Activated CD4-positive, CD25-positive, alpha-beta regulatory T cell treated with anti-CD3 and anti-CD28 coated beads, Interleukin-2, amount 50 U/mL, for 16 hours (primary cell): Measurements from ENCODE around the gene MEGF9.
"Not testable (repeated sequence)": the region's sequence is repeated elsewhere in the genome, so short reads cannot be mapped to it uniquely, and the experiment has no call there.

Experiments used
- DNase-seq: peaks from one replicate; pipeline ENCODE4 v3.0.0-alpha.2; 2020; ENCODE audit warnings: low read depth, low spot score

The MEGF9 gene

DNA sequence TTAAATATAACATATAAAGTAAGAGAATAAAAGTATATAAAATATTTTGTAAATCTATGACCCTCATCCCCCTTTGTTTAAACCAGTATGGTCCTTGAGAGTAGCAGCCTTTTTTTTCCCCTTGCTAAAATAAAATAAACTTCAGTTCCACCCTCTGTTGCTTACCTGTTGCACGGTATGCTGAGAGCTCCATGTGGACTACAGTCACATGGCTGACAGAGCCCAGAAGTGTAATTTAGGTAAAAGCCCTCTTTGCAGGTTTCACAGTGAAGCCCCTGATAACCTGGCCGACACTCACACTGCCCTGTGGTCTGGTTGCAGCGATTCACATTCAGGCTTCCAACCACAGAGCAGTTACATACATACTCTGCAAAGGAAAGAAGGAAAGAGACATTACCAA is 55.1 kb downstream of the MEGF9 start:
- DNase-seq: no peak

DNA sequence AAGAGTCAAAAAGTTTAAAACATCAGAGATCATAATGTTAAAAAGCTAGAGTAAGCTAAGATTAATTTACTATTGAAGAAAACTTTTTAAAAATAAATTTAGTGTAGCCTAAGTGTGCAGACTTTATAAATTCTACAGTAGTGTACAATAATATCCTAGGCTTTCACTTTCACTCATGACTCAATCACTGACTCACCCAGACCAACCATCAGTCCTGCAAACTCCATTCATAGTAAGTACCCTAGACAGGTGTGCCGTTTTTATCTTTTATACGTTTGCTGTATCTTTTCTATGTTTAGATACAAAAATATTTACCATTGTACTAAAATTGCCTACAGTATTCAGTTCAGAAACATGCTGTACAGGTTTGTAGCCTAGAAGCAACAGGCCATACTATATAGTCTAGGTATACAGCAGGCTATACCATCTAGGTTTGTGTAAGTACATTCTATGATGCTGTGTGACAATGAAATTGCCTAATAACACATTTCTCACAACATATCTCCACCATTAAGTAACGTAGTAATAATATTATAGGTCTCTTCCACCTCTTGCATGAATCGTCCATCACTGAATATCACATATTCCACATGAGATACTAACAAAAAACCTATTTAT is 59.2 kb downstream of the MEGF9 start:
- DNase-seq: no peak

DNA sequence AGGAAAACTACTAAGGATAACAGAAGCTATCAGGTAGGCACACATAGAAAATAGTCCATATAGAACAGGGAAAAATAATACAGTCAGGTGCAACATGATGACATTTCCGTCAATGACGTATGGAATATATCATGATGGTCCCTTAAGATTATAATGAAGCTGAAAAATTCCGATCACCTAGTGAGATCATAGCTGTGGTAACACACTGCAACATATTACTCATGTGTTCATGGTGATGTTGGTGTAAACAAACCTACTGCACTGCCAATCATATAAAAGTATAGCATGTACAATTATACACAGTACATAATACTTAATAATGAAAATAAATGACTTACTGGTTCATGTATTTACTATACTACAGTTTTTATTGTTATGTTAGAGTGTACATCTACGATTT is 60.0 kb downstream of the MEGF9 start:
- DNase-seq: no peak

DNA sequence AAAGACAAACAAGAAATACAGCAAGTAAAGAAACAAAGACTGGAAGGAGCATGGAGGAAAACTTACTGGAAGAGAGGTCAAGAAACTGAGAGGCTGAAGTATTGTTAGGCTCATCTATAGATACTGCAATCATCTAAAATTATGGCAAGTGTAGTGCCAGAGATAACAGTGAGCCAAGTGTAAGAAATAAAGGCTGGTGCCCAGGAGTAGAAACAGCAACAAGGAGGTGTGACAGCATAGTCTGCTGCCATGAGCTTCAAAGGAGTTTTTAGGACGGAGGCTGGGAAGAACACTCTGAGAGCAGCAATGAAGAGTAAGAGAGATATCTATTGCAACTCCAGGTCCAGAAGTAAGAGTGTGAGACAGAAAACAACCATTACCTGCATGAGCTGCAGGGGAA is 60.5 kb downstream of the MEGF9 start:
- no peak for DNase-seq

DNA sequence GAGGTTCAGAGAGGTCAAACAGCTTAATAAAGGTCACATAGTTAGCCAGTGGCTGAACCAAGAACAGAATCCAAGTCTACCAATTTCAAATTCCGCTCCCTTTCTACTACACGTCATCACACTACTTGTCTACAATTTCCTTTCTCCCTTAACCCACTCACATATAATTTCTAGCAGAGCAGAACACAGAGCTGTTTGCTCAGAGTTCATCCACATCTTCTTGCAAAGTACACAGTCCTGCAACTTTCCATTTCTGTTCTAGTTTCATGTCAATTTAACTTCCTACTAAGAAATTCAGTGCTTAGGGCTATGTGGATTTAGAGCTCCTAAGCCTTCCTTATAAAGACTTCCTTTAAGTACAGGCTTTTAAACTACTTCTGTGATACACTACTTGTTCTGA is 61.3 kb downstream of the MEGF9 start:
- no peak for DNase-seq

DNA sequence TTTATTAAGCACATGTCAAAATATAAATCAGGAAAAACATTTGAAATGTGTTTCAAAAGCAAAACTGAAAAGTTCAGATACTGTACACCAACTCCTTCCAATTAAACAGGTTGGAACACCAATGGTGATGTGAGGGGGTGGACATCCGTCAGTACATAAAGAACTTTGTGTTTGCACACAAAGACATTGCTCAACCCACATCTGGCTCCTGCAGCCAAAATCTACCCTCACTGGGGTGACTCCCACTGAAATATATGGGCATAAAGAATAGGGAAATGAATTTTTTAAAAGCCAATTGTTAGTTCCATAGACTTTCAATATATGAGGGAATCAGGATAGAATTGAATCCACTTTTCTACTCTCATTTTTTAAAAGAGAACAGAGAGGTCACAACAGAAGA is 63.9 kb downstream of the MEGF9 start:
- no peak for DNase-seq

DNA sequence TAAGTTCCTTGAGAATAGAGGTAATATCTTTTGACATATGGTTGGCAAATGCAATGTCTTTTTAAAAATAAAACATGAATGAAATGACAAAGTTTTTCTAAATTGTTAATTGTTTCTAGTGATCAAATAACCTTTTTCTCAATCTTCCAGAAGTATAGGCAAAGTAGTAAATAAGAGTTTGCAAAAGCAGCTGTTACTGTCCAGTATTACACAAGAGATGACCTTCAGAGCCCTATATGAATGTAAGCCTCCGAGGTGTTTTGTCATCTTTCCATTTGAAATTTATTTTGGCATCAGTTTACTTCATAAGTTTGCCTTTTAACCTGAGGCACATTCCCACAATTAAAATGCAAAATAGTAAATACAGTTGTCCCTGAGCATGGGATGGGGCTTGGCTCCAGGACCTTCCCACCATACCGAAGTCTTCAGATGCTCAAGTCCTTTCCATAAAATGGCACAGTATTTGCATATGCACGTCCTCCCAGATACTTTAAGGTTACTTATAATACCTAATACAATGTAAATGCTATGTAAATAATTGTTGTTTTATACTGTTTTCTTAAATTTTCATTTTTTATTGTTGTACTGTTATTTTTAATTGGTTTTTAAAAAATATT is 65.6 kb downstream of the MEGF9 start:
- DNase-seq: no peak

DNA sequence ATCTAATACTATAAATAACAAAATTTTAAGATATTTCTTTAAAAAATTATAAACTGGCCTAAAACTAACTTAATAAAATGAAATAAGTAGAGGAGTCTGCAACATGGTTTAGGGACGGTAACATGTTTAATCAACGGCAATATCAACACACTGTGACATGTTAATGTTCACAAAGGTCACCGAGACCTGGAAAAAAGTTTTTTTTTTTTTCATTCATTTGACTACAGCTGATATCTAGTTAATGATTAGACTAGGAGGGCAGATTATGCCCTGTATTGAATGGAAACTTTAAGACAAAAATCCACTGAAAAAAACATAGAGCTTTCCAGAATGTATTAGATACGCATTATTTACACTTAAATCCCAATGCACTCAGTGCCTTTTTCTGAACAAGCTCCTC is 67.3 kb downstream of the MEGF9 start:
- no peak for DNase-seq

DNA sequence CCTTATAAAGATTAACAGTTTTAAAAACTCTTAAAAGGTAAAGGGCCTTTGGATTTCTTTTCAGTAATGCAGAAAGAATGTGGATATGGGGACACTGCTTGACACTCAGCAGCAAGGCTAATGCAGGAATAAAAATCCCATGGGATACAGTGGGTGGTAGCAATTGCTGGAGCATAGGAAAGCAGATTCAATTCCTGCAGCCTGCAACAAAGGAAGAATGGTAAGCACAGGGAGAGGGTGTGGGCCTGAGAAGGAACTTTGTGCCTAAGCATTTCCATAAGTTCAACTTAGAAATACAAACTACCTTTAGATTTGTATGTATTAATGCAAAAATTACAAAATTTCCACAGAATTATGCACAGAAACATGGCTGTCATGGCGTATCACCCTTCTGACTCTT is 68.5 kb downstream of the MEGF9 start:
- DNase-seq: no peak

DNA sequence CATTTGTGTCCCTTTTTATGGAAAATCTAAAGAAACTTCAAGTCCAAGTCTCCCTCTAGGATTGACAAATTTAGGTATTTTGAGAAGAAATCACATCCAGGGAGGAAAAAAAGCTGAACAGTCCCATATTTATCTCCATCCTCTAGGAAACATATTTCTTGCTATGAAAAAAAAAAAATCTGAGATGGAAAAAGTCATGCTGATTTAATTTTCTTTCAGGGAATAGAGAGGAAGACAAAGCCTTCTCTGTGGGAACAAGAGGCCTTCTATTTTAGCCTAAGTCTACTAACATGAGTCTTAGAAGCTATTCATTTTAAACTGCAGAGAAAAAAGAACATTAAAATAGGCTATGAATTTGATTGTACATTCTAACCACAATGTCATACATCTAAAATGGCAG is 71.2 kb downstream of the MEGF9 start:
- no peak for DNase-seq

DNA sequence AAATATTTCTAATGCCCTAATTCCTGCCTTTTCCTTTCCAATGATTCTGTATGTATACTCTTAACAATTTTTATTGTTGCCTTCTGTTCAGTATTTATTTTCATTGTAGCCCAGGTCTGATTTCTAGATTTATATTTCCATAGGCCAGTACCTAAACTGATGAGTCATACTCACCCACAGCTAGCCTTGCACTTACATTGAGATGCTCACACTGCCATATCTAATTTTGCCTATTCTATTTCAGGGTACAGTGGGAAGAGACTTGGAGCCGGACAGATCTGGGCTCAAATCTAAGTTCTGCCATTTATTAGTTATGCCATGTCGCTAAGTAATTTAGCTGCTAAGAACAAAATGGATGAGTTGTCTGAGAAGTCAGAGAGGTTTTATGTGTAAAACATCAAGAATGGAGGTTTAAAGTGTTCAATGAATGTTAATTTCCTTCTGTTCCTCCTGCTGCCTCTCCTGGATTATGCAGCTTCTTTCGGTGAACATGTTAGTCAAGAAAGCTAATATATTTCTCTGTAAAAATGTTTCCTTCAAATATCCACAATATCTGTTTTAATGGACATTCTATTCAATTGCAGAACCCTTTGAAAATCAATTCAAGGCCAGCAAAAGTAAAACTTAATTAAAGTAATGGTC is 72.0 kb downstream of the MEGF9 start:
- no peak for DNase-seq

DNA sequence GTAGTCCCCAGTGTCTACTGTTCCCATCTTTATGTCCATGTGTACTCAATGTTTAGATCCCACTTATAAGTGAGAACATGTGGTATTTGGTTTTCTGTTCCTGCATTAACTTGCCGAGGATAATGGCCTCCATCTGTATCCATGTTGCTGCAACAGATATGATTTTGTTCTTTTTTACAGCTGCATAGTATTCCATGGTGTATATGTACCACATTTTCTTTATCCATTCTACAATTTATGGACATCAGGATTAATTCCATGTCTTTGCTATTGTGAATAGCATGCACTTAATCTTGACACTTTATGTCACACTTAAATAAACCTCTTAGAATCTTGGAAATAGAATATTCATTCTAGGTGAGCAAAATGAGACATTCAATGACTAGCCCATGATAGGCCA is 73.4 kb downstream of the MEGF9 start:
- not testable (repeated sequence) for DNase-seq

DNA sequence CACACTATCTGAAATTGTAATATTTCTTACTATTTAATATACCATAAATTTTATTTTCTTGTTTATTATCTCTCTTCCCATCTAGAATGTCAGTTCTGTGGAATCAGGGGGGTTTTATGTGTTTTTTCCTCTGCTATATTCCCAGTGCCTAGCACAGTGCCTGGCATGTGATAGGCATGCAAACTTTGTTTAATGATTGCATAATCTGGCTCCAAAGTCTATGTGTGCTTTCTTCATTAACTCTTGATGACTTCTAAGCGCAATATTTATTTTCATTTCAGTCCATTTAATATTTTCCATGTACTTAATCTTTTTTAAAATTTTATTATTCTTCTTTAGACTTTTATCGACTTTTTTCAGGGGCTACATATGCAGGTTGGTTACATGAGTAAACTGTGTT is 73.9 kb downstream of the MEGF9 start:
- no peak for DNase-seq

DNA sequence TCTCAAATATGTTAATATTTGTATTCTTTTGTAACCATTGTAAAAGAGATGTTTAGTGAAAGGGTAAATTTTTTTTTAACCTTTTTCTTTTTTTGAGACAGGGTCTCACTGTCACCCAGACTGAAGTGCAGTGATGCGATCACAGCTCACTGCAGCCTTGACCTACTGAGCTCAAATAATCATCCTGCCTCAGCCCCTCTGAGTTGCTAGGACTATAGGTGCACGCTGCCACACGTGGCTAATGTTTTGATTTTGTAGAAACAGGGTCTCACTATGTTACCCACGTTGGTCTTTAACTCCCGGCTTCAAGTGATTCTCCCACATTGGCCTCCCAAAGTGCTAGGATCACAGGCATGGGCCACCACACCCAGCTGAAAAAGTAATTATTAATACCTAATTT is 76.4 kb downstream of the MEGF9 start:
- DNase-seq: no peak

DNA sequence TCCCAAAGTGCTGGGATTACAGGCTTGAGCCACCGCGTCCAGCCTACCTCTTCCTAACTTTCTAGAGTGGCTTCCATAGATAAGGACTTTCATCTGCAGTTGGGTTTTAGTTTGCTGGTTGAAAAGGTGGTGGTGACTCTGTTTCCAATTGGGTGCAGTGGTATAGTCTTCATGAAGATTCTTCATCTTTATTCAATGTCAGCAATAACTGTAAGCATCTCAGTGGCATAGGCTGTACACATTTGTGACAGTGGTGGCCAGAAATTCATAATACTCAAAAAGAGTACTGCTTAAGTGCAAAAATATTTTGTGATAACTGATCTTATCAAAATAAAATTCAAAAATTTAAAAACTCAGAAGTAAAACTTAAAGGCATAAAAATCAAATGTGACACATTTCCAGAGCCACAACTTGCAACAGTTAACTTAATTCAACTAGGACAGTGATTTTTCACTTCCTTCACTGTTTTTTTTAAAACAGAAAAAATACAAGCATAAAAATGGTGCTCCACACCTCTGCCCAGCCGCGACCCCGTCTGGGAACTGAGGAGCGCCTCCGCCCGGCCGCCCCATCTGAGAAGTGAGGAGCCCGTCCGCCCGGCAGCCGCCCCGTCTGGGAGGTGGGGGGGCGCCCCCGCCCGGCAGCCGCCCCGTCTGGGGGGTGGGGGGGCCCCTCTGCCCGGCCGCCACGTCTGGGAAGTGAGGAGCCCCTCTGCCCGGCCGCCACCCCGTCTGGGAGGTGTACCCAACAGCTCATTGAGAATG is 77.9 kb downstream of the MEGF9 start:
- DNase-seq: no peak

DNA sequence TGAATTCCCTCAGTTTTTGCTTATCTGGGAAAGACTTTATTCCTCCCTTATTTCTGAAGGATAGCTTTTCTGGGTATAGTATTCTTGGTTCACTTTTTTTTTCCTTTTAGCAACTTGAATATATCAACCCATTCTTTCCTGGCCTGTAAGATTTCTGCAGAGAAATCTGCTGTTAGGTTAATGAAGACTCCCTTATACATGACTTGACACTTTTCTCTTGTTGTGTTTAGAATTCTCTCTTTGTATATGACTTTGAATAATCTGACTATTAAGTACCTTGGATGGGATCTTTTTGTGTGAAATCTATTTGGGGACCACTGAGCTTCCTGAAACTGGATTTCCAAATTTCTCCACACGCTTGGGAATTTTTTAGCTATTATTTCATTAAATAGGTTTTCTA is 79.3 kb downstream of the MEGF9 start:
- no peak for DNase-seq

DNA sequence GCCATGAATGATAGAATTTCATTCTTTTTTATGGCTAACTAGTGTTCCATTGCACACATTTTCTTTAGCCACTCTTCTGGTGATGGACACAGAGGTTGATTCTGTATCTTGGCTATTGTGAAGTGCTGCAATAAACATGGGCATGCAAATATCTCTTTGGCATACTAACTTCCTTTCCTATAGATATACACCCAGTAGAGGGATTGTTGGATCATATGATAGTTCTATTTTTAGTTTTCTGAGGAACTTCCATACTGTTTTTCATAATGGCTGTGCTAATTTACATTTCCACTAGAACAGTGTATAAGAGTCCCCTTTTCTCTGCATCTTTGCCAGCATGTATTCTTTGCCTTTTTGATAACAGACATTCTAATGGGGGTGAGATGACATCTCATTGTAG is 83.9 kb downstream of the MEGF9 start:
- no peak for DNase-seq

DNA sequence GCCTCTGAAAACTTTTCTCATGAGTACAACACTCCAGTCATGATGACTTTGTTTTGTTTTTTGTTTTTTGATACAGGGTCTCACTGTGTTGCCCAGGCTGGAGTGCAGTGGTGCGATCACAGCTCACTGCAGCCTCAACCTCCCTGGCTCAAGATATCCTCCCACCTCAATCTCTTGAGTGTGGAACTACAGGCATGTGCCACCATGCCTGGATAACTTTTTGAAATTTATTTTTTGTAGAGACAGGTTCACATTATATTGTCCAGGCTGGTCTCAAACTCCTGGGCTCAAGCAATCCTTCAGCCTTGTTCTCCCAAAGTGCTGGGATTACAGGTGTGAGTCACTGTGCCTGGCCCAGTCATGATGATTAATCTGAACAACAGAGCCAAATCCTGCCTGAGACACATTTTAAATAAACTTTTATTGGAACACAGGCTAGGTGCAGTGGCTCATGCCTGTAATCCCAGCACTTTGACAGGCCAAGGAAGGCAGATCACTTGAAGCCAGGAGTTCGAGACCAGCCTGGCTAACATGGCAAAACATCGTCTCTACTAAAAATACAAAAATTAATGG is 85.3 kb downstream of the MEGF9 start:
- DNase-seq: not testable (repeated sequence)

DNA sequence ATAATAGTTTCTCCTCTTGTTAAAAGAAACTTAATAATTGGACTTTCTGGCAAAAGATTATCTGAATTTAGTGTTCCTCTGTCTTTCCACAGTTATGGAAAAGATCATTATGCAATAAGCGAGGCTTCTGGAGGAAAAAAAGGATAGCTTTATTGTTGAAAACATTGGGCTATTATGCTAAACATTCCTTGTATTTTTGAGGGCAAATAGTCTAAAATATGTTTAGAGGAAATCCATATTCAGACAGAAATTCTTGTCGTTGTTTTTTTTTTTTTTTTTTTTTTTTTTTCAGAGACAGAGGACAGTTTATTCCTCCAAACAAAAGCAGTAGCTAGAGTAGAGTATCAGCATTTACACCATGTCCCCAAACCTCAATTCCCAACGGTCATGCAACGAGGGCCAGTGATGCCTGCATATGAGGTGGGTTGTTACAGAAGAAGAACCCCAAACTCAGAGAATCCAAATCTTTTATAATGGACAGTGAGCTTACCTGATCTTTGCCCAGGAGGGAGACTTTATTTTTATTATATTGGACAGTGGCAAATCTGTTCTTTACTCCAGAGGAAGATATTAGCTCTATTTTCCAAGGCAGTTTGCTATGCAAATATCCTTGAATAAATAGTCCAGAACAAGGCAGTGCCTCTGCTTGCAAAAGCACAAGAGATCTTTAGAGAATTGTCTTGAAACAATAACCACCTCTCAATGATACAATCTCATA is 85.9 kb downstream of the MEGF9 start:
- DNase-seq: no peak

DNA sequence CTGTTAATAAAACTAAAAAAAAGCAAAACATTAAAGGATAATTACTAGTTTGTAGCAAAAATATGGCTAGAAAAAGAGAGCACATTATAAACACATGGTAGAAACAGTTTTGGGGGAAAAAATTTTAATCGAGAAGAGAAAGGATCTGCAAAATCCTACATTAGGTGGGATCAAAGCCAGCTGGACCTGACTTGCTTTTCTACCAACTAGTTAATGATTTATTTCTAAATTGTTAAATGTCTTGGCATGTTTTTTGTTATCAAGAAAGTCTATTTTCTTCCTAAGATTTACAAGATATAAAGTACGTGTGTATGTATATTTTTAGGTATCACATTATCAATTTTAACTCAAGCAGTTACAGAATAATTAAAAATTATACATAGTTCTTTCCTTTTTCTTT is 87.2 kb downstream of the MEGF9 start:
- no peak for DNase-seq

DNA sequence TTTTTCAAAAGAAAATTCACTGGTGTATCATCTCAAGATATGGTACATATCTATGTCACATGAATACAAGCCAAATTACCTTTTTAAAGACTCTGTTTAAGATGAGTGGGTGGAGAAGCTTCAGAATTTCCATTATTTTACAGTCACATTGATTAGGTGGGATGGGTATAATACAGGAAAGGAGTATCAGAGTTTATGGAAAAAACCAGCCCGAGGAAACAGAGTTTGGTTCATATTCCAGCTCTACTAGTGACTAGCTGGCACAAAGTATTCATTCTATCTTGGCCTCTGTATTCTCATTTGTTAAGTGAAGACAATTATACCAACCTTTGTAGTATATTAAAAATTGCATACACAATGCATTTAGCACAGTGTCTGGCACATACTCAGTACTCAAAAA is 87.8 kb downstream of the MEGF9 start:
- DNase-seq: no peak

DNA sequence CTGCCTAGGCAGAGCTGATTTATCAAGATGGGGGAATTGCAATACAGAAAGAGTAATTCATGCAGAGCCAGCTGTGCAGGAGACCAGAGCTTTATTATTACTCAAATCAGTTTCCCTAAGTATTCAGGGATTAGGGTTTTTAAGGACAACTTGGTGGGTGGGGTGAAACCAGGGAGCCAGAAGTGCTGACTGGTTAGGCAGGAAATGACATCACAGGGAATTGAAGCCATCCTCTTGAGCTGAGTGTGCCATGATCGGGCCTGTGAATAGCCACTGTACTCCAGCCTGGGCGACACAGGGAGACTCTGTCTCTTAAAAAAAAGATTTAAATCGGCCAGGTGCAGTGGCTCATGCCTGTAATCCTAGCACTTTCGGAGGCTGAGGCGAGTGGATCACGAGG is 89.0 kb downstream of the MEGF9 start:
- DNase-seq: no peak
